ENCODE data around the gene ENTPD7.

DNA sequence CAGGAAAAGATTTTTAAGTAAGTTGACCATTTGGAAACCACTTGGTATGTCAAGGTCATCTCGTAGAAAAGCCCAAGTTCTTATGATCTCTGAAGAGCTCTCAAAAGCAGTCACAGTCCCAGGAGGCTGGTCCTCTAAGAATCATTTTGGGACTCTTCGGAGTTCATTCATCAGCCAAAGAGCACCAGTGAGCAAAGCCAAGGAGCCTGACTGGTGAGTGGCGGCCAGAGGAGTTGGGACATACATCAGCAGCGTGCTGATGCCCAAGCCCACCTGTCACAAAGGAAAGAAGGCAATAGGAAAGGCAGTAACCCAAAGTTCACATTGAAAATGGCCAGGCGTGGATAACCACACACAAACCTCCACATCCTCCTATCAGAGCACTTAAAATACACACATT is 55.1 kb downstream of the ENTPD7 start:
- TF ChIP-seq, protein P1, sequence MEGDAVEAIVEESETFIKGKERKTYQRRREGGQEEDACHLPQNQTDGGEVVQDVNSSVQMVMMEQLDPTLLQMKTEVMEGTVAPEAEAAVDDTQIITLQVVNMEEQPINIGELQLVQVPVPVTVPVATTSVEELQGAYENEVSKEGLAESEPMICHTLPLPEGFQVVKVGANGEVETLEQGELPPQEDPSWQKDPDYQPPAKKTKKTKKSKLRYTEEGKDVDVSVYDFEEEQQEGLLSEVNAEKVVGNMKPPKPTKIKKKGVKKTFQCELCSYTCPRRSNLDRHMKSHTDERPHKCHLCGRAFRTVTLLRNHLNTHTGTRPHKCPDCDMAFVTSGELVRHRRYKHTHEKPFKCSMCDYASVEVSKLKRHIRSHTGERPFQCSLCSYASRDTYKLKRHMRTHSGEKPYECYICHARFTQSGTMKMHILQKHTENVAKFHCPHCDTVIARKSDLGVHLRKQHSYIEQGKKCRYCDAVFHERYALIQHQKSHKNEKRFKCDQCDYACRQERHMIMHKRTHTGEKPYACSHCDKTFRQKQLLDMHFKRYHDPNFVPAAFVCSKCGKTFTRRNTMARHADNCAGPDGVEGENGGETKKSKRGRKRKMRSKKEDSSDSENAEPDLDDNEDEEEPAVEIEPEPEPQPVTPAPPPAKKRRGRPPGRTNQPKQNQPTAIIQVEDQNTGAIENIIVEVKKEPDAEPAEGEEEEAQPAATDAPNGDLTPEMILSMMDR (IDR thresholded peaks at IDR 0.05), result no peak
- no peak for TF ChIP-seq POLR2A (IDR thresholded peaks at IDR 0.05)
